Glomerular visceral epithelial cell (primary cell): ENCODE measurements around the gene ZFP37.
A peak's percentile ranks its signal among the peaks of the same experiment; 100 is the strongest.
"Not testable (repeated sequence)": the region's sequence is repeated elsewhere in the genome, so short reads cannot be mapped to it uniquely, and the experiment has no call there.

Experiments
- DNase-seq: peaks from one replicate; pipeline ENCODE4 v3.0.0-alpha.2; 2016; ENCODE audit errors: extremely low spot score

Gene ZFP37

DNA sequence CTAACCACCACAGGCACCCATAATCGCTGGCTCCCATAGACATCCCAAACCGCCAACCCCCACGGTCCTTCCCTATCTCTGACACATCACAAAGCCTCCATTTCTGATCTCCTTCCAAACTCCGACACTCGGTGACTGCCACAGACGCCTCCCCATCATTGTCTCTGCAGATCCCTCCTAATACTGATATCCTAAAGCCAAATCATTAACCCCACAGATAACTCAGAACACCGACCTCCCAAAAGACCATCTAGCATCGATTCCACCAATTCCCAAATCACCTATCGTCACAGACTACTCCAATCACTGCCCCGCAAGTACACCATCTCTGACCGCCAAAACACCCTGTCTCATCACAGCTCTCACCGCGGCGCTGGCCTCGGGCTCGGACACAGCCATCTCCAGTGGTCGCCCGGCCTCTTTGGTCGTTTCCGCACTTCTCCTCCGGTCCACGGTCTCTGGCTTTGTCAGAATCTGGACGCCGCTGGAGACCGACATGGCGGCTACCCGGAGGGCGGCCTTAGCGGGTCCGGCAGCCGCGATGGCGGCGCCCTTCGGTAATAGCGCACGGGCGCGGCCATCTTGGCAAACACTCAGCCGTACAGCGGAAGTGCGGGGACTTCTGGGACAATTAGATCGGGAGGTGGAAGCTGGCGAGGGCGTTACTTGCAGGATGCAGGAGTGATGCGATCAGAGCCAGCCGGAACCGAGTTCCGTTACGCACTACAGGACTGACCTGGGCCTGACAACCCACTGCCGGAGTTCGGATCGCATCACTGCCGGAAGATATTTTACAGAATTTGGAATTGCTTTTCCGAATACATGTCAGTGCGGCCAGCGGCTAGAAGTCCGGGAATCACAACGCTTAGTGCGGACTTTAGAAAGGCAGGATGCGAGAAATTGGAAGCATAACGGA lies at the start of gene ZFP37:
TSS of gene ZFP37 (minus strand) at position 534 of the 916 bp plus-strand sequence. CDS start at position 498, 36 bp downstream.
- peak; percentile 90 for DNase-seq

DNA sequence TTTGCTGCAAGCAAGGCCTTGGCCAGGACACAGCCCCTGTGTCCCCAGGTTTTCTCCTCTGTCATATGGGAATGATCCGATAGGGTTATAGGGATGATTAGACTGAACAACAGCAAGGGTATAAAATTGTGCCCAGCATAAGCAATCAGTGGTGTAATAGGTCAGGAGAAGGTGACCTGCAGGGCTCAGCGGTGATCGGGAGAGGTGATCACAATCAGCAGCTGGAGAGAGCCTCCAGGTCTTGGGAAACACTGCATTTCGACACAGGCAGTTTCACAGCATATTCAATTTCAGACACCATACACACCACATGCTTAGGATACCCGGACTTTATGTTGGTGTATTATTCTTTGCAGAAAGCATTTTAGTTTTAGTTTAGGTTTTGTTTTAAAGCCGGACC lies 48.8 kb upstream of the ZFP37 start:
- not testable (repeated sequence) for DNase-seq

DNA sequence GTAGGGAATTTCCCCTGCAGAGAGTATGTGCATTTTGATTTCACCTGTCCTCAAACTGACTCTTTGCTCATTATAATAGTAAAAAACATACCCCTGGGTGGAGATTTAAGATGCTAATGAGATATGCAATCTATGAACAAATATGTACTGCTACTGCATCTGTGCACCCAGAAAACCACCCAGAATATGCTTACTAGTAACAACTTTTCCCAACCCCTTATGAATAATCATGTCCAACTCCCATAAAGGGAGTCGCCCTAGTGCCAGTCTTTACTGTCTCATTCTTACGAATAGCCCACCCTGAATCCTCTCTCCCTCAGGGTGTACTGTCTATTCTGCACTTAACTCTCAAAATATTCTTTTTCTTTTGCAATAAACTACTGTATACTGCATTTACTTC lies 39.0 kb upstream of the ZFP37 start:
- DNase-seq: no peak

DNA sequence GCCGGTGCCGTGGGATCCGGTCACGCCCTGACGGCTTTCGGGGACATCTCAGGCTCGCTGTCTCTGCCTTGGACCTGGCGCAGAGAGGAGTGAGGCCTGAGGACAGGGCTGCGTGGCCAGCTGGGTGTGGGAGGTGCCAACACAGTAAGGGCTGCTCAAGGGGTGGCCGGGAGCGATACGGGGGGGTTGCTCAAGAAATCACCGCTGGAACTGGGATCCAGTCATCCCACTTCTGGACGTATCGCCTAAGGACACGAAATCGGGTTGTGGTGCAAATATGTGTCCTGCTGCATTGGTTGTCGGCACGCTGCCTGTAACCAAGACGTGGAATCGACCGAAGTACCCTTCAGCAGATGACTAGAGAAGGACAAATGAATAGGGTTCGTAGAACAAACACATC lies 33.4 kb upstream of the ZFP37 start:
- not testable (repeated sequence) for DNase-seq

DNA sequence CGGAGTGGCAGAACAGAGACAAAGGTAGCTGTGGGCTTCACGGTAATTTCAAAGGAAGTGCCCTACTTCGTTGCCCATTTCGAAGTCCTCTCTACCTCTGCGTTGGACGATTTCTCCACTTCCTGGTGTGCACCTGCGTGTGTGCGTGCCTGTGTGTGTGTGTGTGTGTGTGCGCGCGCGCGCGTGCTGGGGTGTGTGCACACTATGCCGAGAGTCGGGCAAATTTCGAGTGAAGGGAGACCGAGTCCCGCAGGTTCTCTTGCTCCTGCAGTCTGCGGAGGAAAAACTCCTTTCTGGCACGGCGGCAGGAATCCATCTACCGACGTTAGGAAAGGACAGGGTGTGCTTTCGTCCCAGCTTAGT lies 32.6 kb upstream of the ZFP37 start:
- DNase-seq: not testable (repeated sequence)

DNA sequence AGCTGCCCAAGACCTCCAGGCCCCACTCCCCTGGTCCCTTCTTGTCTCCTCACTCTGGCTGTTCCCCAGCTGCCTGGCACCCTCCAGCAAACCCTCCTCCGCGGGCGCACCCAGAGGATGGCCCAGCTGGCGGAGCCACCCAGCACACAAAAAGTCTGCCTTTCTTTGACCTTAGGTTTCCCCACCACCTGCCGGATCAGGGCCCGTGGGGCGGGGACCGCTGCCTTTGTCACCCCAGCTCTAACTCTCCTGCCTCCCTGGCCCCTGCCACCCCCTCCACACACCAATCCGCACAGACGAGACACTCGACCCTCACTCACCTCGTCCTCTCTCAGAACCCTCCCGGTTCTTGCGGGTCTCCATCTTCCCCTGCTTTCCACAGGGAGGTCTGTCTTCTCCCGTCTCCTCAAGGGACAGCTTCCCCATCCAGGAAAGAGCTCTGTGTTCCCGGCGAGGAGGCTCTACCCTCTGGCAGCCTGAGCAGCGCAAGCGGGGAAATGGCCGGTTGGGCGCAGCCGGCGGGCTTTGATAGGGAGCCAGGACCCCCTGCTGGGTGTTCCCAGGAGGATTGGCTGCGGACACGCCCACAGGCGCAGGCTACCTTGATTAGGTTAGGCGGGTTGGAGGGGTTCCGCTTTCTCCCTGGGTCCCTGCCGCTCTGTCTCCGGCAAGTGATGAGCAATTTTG lies 32.1 kb upstream of the ZFP37 start:
- DNase-seq: not testable (repeated sequence)

DNA sequence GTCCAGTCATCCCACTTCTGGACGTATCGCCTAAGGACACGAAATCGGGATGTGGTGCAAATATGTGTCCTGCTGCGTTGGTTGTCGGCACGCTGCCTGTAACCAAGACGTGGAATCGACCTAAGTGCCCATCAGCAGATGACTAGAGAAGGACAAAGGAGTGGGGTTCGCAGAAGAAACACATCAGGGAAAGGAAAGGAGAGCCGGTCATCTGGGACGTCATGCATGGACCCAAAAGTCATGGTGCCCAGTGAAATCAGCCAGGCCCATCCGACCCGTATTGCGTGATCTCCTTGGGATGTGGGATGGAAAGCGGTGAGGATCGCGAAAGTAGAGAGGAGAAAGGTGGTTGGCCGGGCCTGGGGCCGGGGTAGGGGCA lies 6.4 kb upstream of the ZFP37 start:
- DNase-seq: not testable (repeated sequence)

DNA sequence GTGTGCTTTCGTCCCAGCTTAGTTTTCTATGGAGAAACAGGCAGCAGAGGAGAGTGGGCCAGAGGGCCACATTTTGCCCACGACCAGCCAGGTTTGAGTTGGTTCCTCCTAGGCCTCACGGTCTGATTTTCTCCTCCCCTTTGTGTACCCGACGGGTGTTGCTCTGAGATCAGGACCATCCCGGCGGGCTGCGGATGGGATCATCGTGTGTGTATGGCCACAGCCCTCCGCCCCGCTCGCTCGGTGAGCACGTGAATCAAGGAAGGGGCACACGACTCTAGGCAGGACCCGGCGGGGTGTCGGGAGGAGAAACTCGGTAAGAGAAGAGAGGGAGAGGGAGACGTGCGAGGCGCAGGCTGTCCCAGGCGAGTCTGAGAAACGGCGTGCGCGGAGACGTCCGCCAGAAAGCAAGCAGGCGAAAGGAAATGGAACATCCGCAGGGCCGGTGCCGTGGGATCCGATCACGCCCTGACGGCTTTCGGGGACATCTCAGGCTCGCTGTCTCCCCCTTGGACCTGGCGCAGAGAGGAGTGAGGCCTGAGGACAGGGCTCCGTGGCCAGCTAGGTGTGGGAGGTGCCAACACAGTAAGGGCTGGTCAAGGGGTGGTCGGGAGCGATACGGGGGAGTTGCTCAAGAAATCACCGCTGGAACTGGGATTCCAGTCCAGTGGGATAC lies 5.9 kb upstream of the ZFP37 start:
- not testable (repeated sequence) for DNase-seq

DNA sequence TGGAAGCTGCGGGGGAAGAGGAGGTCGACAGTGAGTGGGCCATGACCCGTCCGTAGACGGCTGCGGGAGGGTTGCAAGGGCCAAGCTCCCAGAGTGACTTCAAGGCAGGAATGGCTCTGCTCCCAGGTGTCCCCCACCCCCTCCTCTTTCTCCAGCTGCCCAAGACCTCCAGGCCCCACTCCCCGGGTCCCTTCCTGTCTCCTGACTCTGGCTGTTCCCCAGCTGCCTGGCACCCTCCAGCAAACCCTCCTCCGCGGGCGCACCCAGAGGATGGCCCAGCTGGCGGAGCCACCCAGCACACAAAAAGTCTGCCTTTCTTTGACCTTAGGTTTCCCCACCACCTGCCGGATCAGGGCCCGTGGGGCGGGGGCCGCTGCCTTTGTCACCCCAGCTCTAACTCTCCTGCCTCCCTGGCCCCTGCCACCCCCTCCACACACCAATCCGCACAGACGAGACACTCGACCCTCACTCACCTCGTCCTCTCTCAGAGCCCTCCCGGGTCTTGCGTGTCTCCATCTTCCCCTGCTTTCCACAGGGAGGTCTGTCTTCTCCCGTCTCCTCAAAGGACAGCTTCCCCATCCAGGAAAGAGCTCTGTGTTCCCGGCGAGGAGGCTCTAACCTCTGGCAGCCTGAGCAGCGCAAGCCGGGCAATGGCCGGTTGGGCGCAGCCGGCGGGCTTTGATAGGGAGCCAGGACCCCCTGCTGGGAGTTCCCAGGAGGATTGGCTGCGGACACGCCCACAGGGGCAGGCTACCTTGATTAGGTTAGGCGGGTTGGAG lies 4.7 kb upstream of the ZFP37 start:
- DNase-seq: not testable (repeated sequence)

DNA sequence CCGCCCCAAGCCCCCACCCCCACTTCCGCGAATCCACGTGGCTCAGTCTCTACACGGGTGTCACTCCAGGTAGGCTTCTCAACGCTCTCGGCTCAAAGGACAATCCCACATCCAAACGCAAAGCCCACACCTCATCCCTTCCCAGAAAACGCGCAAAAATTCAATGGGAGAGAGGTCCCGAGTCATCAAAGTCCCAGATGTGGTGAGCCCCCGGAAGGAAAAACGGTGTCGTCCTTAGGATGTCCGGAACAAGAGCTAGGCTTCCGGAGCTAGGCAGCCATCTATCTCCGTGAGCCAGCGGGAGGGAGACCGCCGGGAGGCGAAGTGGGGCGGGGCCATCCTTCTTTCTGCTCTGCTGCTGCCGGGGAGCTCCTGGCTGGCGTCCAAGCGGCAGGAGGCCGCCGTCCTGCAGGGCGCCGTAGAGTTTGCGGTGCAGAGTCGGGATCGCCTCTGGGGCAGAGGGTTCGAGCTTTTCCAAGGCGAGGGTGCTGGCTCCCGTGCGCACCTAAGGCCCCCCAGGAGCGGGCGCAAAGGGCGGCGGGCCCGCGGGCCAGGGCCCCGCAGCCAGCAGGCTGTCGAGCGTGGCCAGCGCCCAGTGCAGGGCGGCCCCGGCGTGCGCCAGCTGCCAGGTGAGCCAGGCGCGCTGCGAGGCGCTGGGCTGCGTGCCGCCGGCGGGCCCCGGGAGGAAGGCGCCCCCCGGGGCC lies 3.2 kb upstream of the ZFP37 start:
- not testable (repeated sequence) for DNase-seq

DNA sequence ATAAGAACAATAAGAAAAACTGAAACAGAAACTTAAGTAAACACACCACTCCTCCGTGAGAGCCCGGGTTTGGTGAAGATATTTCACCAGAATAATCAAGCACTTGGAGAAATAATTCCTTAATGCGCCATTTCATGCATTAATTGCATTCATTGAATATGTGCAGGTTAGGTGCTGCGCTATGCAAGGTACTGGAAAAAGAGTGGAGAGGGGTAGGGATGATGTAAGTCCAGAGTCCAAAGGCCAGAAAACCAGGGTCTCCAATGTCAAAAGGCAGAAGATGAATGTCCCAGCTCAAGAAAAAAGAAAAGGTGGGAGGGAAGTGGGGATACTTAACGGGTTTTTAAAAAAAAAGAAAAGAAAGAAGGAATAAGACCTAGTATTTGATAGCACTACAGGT lies 669 bp upstream of the ZFP37 start:
- DNase-seq: no peak

DNA sequence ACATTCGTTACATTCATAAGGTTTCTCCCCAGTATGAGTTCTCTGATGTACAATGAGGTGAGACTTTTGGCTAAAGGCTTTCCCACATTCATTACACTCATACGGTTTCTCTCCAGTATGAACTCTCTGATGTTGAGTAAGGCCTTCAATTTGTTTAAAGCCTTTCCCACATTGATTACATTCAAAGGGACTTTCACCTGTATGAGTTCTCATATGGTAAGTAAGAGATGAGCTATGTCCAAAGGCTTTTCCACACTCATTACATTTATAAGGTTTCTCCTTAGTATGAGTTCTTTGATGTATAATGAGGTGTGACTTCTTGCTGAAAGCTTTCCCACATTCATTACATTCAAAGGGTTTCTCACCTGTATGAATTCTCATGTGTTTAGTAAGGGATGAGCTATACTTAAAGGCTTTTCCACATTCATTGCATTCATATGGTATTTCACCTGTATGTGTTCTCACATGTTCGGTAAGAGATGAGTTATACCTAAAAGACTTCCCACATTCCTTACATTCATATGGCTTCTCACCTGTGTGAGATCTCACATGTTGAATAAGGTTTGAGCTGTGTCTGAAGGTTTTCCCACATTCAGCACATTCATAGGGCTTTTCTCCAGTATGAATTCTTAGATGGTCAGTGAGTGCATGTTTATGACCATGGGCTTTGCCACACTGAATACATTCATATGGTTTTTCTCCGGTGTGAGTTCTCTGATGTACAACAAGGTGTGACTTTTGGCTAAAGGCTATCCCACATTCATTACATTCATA lies 13.5 kb downstream of the ZFP37 start:
- DNase-seq: no peak

DNA sequence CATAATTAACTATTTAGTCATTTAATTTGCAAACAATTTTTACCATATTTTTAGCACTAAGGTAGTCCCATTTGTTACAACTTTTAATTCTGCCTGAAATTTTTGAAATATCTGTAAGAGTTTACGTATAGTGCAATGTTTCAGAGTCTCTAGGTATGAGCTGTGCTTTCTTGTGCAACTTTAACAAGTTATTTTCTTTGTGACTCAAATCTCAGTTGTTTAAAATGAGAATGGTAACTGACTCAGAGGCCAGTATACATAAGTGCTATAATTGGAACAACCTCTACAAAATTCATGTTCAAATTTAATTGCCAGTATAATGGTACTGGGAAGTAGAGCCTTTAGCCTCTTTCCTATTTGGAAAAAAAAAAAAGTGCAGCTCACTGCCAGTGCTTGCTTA lies 30.3 kb downstream of the ZFP37 start:
- DNase-seq: no peak

DNA sequence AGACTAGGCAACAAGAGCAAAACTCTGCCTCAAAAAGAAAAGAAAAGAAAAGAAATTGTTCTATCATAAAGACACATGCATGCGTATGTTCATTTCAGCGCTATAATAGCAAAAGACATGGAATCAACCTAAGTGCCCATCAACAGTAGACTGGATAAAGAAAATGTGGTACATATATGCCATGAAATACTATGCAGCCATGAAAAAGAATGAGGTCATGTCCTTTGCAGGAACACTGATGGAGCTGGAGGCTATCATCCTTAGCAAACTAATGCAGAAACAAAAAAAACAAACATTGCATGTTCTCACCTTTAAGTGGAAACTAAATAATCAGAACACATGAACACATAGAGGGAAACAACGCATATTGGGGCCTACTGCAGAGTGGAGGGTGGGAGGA lies 38.3 kb downstream of the ZFP37 start:
- DNase-seq: no peak

DNA sequence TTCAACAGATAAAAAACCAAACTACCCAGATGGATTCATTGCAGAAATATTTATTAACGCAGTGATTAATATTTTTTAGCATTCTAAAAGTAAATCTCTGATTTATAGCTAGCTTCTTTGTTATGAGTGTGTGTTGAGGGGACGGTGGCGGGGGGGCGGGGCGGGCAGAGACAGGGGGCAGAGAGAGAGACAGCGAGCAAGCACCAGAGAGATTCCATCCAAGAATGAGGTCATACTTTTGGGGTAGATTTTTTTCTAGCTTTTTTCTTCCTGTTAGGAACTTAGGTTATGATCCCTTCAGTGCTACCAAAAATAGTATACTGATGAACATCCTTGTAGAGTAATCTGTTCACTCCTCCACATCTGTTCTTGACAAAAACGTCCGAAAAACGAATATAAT lies 44.0 kb downstream of the ZFP37 start:
- DNase-seq: no peak

DNA sequence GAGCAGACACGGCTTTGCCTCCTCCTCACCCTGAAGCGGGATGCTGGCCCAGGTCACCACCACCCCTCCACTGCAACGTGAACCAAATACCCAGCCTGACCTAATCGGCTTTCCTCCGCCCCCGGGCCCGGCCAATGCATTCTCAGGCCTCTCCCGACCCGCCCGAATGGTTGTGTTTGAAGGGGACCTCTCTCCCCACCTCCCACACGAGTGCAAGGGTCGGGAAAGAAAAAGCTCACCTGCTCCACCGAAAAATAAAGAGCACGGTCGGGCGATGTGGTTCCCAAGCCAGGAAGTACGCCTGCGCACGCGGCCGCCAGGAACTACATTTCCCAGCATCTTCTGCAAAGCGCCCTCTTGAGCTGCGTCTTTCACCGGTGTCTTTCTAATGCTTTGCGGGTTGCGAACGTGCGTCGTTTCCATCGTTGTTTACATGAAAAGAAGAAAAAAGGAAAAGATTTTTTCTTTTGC lies 44.6 kb downstream of the ZFP37 start, which contains the start of gene ZNF883:
TSS of gene ZNF883 (minus strand) at position 282 of the 471 bp plus-strand sequence.
- DNase-seq: no peak

DNA sequence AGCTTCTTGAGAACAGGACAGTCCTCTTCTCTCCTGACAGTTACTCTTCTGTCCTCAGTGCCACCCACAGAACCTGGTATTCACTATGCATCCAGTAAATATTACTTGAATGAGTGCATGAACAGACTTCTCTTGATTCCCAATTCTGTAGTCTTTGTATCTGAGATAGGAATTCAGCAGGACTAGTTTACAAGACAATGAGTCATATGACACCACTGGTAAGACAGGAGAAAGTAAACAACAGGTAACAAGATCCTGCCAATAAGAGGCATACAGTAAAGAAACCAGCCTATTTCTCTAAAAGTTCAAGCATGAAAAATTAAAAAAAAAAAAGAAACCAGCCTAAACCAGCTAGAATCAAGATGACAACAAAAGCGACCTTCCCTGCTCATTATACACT lies 50.7 kb downstream of the ZFP37 start:
- no peak for DNase-seq

DNA sequence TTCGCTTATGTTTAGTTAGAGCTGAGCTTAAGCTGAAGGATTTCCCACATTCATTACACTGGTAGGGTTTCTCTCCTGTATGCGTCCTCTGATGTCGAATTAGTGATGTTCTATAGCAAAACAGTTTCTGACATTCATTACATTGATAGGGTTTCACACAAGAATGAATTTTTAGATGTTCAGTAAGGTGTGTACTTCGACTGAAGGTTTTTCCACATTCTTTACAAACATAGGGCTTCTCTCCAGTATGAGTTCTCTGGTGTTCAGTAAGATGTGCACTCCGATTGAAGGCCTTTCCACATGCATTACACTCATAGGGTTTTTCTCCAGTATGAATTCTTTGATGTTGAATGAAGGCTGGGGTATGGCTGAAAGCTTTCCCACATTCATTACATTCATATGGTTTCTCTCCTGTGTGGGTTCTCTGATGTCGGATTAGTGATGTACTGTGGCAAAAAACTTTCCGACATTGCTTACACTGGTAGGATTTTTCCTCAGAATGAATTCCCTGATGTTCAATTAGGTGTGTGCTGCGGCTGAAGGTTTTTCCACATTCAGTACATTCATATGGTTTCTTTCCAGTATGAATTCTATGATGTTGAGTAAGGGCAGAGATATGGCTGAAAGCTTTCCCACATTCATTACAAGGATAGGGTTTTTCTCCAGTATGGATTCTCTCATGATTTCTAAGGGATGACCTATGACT lies 59.1 kb downstream of the ZFP37 start:
- DNase-seq: no peak
